IPS-15b (cell line): ENCODE results near the gene KCNJ13.
"Not testable (repeated sequence)": the region's sequence is repeated elsewhere in the genome, so short reads cannot be mapped to it uniquely, and the experiment has no call there.

ENCODE experiments used
- H3K27me3 ChIP-seq: one replicate; pipeline ENCODE4 v1.6.1; 2013; ENCODE audit warnings: low read length; ENCODE audit not compliant: control insufficient read depth, insufficient read depth
- H3K36me3 ChIP-seq: one replicate; pipeline ENCODE4 v1.6.1; 2013; ENCODE audit warnings: low read length; ENCODE audit not compliant: control insufficient read depth, insufficient read depth
- H3K4me1 ChIP-seq: one replicate; pipeline ENCODE4 v1.6.1; 2013; ENCODE audit warnings: mild to moderate bottlenecking, low read length; ENCODE audit not compliant: control insufficient read depth, insufficient read depth
- H3K4me3 ChIP-seq: one replicate; pipeline ENCODE4 v1.5.1; 2013; ENCODE audit warnings: low read depth, low read length
- H3K9ac ChIP-seq: one replicate; pipeline ENCODE4 v1.6.1; 2013; ENCODE audit warnings: low read depth, mild to moderate bottlenecking, low read length
- H3K9me3 ChIP-seq: one replicate; pipeline ENCODE4 v1.6.1; 2013; ENCODE audit warnings: mild to moderate bottlenecking, low read length; ENCODE audit not compliant: control insufficient read depth, insufficient read depth

Gene KCNJ13

GRCh38 chr2:232721261-232721660, 55.1 kb downstream of the KCNJ13 start:
- Histone ChIP-seq H3K9me3 (no peaks in the 10 kb centered on the region), H3K9ac (no peak overlapping the region), H3K27me3 (no peaks in the 10 kb centered on the region), H3K36me3 (no peaks in the 10 kb centered on the region), H3K4me1 (peaks cover 3% of the 10 kb centered on the region), H3K4me3 (no peak overlapping the region)

DNA sequence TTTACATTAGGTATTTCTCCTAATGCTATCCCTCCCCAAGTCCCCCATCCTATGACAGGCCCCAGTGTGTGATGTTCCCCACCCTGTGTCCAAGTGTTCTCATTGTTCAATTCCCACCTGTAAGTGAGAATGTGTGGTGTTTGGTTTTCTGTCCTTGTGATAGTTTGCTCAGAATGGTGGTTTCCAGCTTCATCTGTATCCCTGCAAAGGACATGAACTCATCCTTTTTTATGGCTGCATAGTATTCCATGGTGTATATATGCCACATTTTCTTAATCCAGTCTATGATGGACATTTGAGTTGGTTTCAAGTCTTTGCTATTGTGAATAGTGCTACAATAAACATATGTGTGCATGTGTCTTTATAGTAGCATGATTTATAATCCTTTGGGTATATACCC, 56.3 kb downstream of the KCNJ13 start:
- not testable (repeated sequence) for H3K9ac ChIP-seq, H3K9me3 ChIP-seq, H3K4me1 ChIP-seq, H3K4me3 ChIP-seq, H3K27me3 ChIP-seq, H3K36me3 ChIP-seq
